ENCODE results near the gene XAB2.

XAB2 gene

GRCh38 chr19:7596211-7596937 lies 33.0 kb downstream of the XAB2 start:
- TF ChIP-seq CTCF (IDR thresholded peaks at IDR 0.05; ENCODE audit: insufficient read depth, low read length, missing control alignments), result no peak
- ChIA-PET CTCF (interaction anchor here (1.4 kb wide), 1 partner anchor 85 kb away, joined by 4 read pairs; the partner anchor contains the start of gene TRAPPC5), POLR2A (no interaction called here)
- DNase-seq (ENCODE audit: low read depth, low spot score), result no peak
- H3K4me3 ChIP-seq (ENCODE audit: low read depth, low read length), result no peak overlapping the region

GRCh38 chr19:7595466-7596133 lies 33.7 kb downstream of the XAB2 start, which contains the start of gene CAMSAP3:
CAMSAP3 (plus strand) TSS chr19:7595863; CDS start chr19:7596003, 140 bp downstream.
- TF ChIP-seq CTCF (IDR thresholded peaks at IDR 0.05; ENCODE audit: insufficient read depth, low read length, missing control alignments), result no peak
- ChIA-PET CTCF (interaction anchor here (0.7 to 1.4 kb wide), 2 partner anchors 28 to 85 kb away, joined by 4 to 5 read pairs; partner anchors contain the start of gene TRAPPC5), POLR2A (no interaction called here)
- DNase-seq (ENCODE audit: low read depth, low spot score), result no peak
- no peak within 1 kb of the TSS for H3K4me3 ChIP-seq (ENCODE audit: low read depth, low read length)

GRCh38 chr19:7590256-7590655 lies 39.1 kb downstream of the XAB2 start:
- no peak for DNase-seq (ENCODE audit: low read depth, low spot score)
- CTCF ChIA-PET, result interaction anchor here (0.9 to 3.1 kb wide), 2 partner anchors 22 to 223 kb away, joined by 3 to 8 read pairs; no protein-coding TSS in a partner anchor

GRCh38 chr19:7589822-7590221 lies 39.5 kb downstream of the XAB2 start:
- CTCF ChIA-PET, result interaction anchor here (3.1 kb wide), 1 partner anchor 22 kb away, joined by 8 read pairs; no protein-coding TSS in a partner anchor
- POLR2A ChIA-PET, result no interaction called here

More at GRCh38 chr19:7590256-7590655, 39.1 kb downstream of the XAB2 start:
- POLR2A ChIA-PET, result no interaction called here
- no peak for TF ChIP-seq CTCF (IDR thresholded peaks at IDR 0.05; ENCODE audit: insufficient read depth, low read length, missing control alignments)
- no peak overlapping the region for H3K4me3 ChIP-seq (ENCODE audit: low read depth, low read length)

GRCh38 chr19:7582446-7582845 lies 46.9 kb downstream of the XAB2 start:
- CTCF ChIA-PET, result interaction anchor here (1.2 to 6.5 kb wide), 2 partner anchors 14 to 98 kb away, joined by 5 to 31 read pairs; partner anchors contain the start of gene TRAPPC5
- POLR2A ChIA-PET, result no interaction called here
- no peak for DNase-seq (ENCODE audit: low read depth, low spot score)
- no peak overlapping the region for H3K4me3 ChIP-seq (ENCODE audit: low read depth, low read length)
- TF ChIP-seq CTCF (IDR thresholded peaks at IDR 0.05; ENCODE audit: insufficient read depth, low read length, missing control alignments), result no peak

More at GRCh38 chr19:7589822-7590221, 39.5 kb downstream of the XAB2 start:
- no peak overlapping the region for H3K4me3 ChIP-seq (ENCODE audit: low read depth, low read length)
- DNase-seq (ENCODE audit: low read depth, low spot score), result no peak
- no peak for TF ChIP-seq CTCF (IDR thresholded peaks at IDR 0.05; ENCODE audit: insufficient read depth, low read length, missing control alignments)

- no peak for TF ChIP-seq CTCF (IDR thresholded peaks at IDR 0.05; ENCODE audit: insufficient read depth, low read length, missing control alignments)
- ChIA-PET POLR2A (no interaction called here), CTCF (interaction anchor here (2.3 kb wide), 1 partner anchor 10 kb away, joined by 18 read pairs; no protein-coding TSS in a partner anchor)
- H3K4me3 ChIP-seq (ENCODE audit: low read depth, low read length), result no peak overlapping the region
- no peak for DNase-seq (ENCODE audit: low read depth, low spot score)
Measured at GRCh38 chr19:7579182-7579581, 50.2 kb downstream of the XAB2 start.

All from AG04449 (cell line).